ENCODE results near the gene LINC00237.

The LINC00237 gene

DNA sequence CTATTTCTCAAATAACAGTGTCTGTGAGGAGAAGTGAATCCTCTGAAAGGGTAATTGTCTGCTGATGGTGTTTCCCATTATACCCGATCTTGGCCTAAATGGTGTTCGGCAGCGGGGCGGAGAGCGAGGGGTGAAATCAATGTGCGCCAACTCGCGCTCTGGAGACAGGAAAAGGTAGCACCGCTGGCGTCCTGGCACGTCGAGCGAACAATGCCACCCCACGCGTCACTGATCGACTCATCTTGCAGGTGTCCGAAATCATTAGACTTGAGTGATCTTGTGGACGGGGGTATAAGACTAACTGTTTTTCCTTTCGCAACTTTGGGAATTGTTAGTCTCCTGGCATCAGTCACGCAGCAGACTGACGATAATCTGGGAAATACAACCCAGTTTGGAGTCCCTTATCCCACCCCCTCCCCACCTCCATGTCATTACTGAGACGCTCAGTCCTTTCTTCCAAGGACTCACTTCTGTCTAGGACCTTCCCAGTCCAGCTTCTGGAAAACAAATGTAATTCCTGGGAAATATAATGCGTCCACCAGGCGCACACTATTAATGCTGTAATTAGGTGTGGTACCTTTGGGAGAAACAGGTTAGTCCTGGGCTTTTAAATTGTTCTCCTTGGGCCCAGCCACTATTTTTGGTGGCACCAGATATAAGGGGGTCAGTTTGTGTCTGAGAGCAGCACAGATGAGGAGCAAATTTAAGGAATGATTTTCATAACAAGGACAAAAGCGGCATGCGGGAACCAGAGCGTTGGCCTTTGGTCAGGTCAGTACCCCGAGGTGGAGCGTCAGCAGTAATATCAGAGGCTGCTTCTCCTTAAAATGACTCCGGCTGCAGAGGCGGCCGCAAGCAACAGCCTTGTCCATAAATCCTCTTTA, 2.3 kb downstream of the LINC00237 start:
- no peaks in the 10 kb centered on the region for H3K36me3 ChIP-seq (ENCODE audit: control insufficient read depth, low read length)
- TF ChIP-seq EZH2phosphoT487 (IDR thresholded peaks at IDR 0.05; ENCODE audit: borderline replicate concordance, low read length) = no peak
- TF ChIP-seq, protein P1, sequence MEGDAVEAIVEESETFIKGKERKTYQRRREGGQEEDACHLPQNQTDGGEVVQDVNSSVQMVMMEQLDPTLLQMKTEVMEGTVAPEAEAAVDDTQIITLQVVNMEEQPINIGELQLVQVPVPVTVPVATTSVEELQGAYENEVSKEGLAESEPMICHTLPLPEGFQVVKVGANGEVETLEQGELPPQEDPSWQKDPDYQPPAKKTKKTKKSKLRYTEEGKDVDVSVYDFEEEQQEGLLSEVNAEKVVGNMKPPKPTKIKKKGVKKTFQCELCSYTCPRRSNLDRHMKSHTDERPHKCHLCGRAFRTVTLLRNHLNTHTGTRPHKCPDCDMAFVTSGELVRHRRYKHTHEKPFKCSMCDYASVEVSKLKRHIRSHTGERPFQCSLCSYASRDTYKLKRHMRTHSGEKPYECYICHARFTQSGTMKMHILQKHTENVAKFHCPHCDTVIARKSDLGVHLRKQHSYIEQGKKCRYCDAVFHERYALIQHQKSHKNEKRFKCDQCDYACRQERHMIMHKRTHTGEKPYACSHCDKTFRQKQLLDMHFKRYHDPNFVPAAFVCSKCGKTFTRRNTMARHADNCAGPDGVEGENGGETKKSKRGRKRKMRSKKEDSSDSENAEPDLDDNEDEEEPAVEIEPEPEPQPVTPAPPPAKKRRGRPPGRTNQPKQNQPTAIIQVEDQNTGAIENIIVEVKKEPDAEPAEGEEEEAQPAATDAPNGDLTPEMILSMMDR (IDR thresholded peaks at IDR 0.05; ENCODE audit: low read depth, low read length, poor library complexity, severe bottlenecking) = no peak
- H3K4me3 ChIP-seq (ENCODE audit: low read length) = no peak overlapping the region
- H3K79me2 ChIP-seq (ENCODE audit: control insufficient read depth, low read length) = no peaks in the 10 kb centered on the region
- peaks cover 37% of the 10 kb centered on the region for H3K4me1 ChIP-seq (ENCODE audit: control insufficient read depth, low read length)
- H3K27me3 ChIP-seq (ENCODE audit: control insufficient read depth, low read length) = peaks cover 66% of the 10 kb centered on the region
- H4K20me1 ChIP-seq (ENCODE audit: control insufficient read depth, insufficient read depth, low read depth, low read length) = no peaks in the 10 kb centered on the region
- H3K4me2 ChIP-seq (ENCODE audit: low read length) = no peak overlapping the region
- no peak overlapping the region for H3K27ac ChIP-seq (ENCODE audit: low read depth, low read length)
- no peaks in the 10 kb centered on the region for H3F3A ChIP-seq (ENCODE audit: control insufficient read depth, insufficient read depth)
- H3K9me2 ChIP-seq (replicated peaks; ENCODE audit: control insufficient read depth, low read length) = no peaks in the 10 kb centered on the region
- no peaks in the 10 kb centered on the region for H3K9me3 ChIP-seq (ENCODE audit: control insufficient read depth, insufficient read depth, low read length)

DNA sequence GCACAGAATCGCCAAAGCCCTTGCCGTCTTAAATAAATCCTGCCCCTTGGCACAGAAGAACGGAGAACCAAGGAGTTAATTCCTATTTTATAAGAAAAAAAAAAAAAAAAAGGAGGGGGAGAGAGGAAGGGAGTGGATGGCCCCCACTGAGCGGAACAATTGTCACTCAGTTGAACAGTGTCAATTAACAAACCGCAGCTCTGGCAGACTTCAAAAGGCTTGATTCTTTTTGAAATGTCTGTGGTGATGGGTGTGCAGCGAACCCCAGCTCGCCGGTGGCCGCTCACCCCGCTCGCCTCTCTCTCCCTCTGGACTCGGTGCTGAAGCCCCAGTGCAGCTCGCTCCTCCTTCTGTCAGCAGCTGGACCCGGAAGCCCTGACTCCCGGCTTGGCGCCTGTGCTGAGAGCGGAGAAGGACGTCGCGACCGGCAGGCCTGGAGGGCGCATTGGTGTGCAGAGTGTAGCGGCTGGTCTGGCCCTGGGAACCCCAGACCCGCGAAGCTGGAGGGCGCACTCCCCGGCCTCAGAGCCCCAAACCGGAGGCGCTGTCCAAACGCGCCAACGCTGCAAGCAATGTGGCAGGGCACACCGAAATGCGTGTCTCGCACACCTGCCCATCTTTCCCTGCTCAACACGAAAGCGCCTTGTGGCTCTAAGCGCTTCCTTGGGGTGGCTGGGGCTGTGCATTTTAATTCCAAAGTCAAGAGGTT, 3.4 kb downstream of the LINC00237 start:
- H3K9me2 ChIP-seq (replicated peaks; ENCODE audit: control insufficient read depth, low read length) = no peaks in the 10 kb centered on the region
- H3K9me3 ChIP-seq (ENCODE audit: control insufficient read depth, insufficient read depth, low read length) = no peaks in the 10 kb centered on the region
- H3K79me2 ChIP-seq (ENCODE audit: control insufficient read depth, low read length) = no peaks in the 10 kb centered on the region
- H3F3A ChIP-seq (ENCODE audit: control insufficient read depth, insufficient read depth) = no peaks in the 10 kb centered on the region
- H3K4me1 ChIP-seq (ENCODE audit: control insufficient read depth, low read length) = peaks cover 37% of the 10 kb centered on the region
- no peak overlapping the region for H3K27ac ChIP-seq (ENCODE audit: low read depth, low read length)
- H4K20me1 ChIP-seq (ENCODE audit: control insufficient read depth, insufficient read depth, low read depth, low read length) = no peaks in the 10 kb centered on the region
- no peak for TF ChIP-seq EZH2phosphoT487 (IDR thresholded peaks at IDR 0.05; ENCODE audit: borderline replicate concordance, low read length)
- TF ChIP-seq, protein P1 (IDR thresholded peaks at IDR 0.05; ENCODE audit: low read depth, low read length, poor library complexity, severe bottlenecking) = no peak
- no peaks in the 10 kb centered on the region for H3K36me3 ChIP-seq (ENCODE audit: control insufficient read depth, low read length)
- peak overlapping the region; percentile 63 for H3K4me2 ChIP-seq (ENCODE audit: low read length)
- peaks cover 67% of the 10 kb centered on the region for H3K27me3 ChIP-seq (ENCODE audit: control insufficient read depth, low read length)
- peak overlapping the region; percentile 65 for H3K4me3 ChIP-seq (ENCODE audit: low read length)

GRCh38 chr20:21101932-21102575, 4.1 kb downstream of the LINC00237 start:
- Histone ChIP-seq H3K9me2 (replicated peaks; ENCODE audit: control insufficient read depth, low read length) (no peaks in the 10 kb centered on the region), H3K79me2 (ENCODE audit: control insufficient read depth, low read length) (no peaks in the 10 kb centered on the region), H3K36me3 (ENCODE audit: control insufficient read depth, low read length) (no peaks in the 10 kb centered on the region), H3K4me3 (ENCODE audit: low read length) (peak overlapping the region; percentile 65), H3K27ac (ENCODE audit: low read depth, low read length) (no peak overlapping the region), H3F3A (ENCODE audit: control insufficient read depth, insufficient read depth) (no peaks in the 10 kb centered on the region), H3K4me2 (ENCODE audit: low read length) (peak overlapping the region; percentile 63), H3K27me3 (ENCODE audit: control insufficient read depth, low read length) (peaks cover 63% of the 10 kb centered on the region), H4K20me1 (ENCODE audit: control insufficient read depth, insufficient read depth, low read depth, low read length) (no peaks in the 10 kb centered on the region), H3K9me3 (ENCODE audit: control insufficient read depth, insufficient read depth, low read length) (no peaks in the 10 kb centered on the region), H3K4me1 (ENCODE audit: control insufficient read depth, low read length) (peaks cover 37% of the 10 kb centered on the region)
- TF ChIP-seq EZH2phosphoT487 (IDR thresholded peaks at IDR 0.05; ENCODE audit: borderline replicate concordance, low read length) = no peak
- TF ChIP-seq, protein P1 (IDR thresholded peaks at IDR 0.05; ENCODE audit: low read depth, low read length, poor library complexity, severe bottlenecking) = no peak
